Measurements from ENCODE around the gene ARHGAP36.

Gene ARHGAP36

GRCh38 chrX:131058136-131058868 is at the start of gene ARHGAP36:
TSS of gene ARHGAP36 (plus strand) at chrX:131058346. CDS start at chrX:131081666, 23,320 bp downstream.
- no peak for DNase-seq

DNA sequence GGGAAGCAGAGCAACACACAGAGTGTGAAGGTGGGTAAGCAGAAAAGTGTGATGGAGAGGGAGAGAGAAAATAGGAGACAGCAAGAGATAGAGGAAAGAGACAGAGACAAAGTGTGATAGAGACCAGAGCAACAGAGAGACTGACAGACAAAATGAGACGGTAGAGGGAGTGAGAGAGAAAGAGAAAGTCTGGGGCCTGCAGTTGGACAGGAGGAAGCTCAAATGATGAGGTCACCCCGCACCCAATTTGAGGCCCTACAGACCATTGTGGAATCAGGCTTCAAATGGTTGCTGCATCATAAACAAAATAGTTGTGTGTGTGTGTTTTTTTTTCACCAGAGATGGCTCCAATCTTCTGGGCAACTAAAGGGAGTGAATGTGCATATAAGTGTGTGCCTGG is 48.0 kb upstream of the ARHGAP36 start:
- DNase-seq = no peak

DNA sequence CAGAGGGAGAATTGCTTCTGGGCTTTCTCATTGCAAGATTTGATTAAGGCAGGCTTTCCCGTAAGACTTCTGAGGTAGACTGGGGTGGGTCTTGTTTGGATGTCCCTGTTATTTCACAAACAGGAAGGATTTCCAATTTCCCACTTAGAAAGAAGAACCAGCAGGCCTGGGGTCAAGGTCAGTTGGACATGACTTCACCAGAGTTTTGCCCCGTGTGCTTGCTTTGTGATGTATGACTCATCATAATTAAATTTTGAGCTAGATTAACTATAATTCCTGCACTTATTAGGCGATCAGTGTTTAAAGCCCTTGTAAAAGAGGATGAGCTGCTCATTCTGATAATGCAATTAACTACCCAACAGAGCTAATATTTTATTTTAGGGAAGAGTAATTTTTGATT is 32.8 kb upstream of the ARHGAP36 start:
- DNase-seq = no peak

- DNase-seq = no peak
Observed at GRCh38 chrX:131032354-131033230, 25.6 kb upstream of the ARHGAP36 start.

DNA sequence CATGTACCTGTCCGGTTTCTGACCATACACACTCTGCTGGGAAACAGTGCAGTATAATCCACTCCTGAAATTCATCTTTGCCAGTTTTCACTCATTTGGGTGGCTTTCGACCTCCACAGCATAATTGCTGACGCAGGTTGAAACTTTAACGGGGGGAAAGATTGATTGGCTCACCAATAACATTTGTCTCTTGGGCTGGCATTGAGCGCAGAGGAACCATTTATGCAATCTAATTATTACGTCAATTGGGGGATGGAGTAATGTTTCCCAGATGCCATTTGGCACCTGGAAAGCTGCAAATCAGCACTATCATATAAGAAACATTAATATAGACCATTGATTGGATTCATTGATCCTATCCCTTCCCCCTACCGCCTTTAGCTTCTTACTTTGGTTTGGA is 24.1 kb upstream of the ARHGAP36 start:
- no peak for DNase-seq

- DNase-seq = no peak
Observed at GRCh38 chrX:131040781-131041180, 17.4 kb upstream of the ARHGAP36 start.

DNA sequence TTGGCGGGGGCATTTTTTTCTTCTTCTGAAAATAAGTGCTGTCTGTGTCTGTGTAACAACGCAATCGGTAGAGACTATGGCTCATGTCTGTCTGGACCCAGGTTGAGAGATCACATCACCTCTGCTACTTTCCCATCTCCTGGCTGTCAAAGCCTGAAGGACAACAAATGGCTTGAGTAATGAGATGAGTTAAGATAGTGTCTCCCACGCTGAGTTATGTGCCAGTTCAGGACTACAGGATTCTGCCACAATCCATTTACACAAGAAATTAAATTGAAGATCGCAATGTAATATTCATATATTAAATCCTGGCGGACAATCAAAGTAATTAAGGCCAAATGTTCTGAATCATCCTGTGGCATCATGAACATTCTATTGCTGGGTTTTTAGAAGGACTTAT is 16.5 kb upstream of the ARHGAP36 start:
- no peak for DNase-seq

DNA sequence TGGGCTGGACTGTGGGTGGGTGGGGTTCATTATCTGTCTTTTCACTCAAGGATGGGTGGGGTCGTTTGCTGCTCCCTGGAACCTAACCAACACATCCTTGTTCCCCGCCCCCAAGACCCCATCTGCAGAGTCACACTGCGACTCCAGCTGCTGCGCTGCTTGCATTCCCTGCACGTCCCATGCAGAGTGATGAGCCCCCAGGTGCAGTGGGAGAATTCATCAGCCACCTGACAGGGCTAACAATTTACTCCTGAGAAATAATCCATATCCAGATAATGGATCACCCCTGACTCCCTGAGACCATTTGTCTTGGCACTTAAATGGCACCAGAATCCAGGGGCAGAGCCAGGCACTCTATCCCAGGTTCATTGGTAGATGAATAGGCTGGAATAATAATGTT is 12.4 kb upstream of the ARHGAP36 start:
- no peak for DNase-seq

- DNase-seq = no peak
Observed at GRCh38 chrX:131046596-131046995, 11.6 kb upstream of the ARHGAP36 start.

DNA sequence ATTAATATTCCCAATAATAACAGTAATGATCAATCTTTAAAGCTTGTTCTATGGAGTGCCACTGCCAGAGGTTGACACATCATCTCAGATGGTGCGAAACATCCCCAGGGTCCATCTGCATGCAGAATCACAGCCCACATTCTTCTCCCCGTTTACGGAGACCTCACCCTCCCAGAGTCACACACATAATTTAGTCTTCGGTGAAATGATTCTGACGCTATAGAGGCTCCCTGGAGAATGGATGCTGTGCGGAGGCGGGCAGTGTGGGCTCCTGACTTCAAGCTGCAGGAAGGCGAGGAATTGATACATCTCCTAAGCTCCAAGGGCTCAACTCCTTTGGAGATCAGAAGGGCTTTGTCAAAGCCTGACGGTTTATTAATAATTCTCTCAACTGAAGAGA is 11.0 kb upstream of the ARHGAP36 start:
- DNase-seq = no peak

GRCh38 chrX:131053076-131053475 is 5.1 kb upstream of the ARHGAP36 start:
- DNase-seq = no peak

GRCh38 chrX:131054906-131055305 is 3.2 kb upstream of the ARHGAP36 start:
- no peak for DNase-seq

- DNase-seq = no peak
Observed at GRCh38 chrX:131057706-131058105, 440 bp upstream of the ARHGAP36 start.

DNA sequence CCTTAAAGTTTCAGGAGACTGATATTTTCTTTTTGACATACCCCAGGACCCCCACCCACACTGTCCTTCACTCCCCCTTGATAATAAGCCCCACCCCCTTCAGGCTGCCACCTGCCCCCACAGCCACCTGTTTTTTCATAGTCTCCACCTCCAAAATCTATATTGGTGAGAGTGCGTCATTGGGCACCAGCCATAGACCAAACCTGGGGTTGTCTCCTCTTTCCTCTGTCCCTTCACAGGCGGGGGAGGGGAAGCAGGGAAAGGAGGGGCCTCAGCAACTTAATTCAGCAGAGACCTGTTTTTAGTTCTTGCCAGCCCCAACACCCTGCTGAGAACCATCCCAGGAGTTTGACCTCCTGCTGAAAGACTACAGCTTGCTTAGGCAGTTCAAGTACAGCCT is 1.1 kb downstream of the ARHGAP36 start:
- DNase-seq = no peak

- DNase-seq = no peak
Observed at GRCh38 chrX:131060147-131060546, 2.0 kb downstream of the ARHGAP36 start.

- DNase-seq = no peak
Observed at GRCh38 chrX:131061306-131061705, 3.2 kb downstream of the ARHGAP36 start.

GRCh38 chrX:131063613-131064012 is 5.5 kb downstream of the ARHGAP36 start:
- no peak for DNase-seq

- no peak for DNase-seq
Observed at GRCh38 chrX:131066237-131066636, 8.1 kb downstream of the ARHGAP36 start.

DNA sequence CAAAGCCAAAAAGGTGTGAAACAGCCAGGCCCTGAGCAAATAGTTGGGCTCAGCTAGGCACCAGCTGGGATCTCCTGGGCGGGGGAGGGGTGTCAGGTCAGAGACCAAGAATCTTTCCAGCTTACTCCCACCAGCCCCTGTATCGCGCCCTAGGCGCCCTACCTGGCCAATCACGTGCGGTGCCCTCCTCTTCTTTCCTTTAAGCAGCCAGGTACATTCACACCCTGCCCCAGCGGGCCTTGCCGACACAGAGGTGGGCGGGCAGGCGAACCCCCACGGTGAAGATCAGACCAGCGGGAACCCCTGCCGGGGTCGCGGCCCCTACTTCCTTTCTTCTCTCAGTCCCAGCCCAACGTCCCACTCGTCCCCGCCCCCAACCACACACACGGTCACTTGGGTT is 9.1 kb downstream of the ARHGAP36 start:
- DNase-seq = no peak

DNA sequence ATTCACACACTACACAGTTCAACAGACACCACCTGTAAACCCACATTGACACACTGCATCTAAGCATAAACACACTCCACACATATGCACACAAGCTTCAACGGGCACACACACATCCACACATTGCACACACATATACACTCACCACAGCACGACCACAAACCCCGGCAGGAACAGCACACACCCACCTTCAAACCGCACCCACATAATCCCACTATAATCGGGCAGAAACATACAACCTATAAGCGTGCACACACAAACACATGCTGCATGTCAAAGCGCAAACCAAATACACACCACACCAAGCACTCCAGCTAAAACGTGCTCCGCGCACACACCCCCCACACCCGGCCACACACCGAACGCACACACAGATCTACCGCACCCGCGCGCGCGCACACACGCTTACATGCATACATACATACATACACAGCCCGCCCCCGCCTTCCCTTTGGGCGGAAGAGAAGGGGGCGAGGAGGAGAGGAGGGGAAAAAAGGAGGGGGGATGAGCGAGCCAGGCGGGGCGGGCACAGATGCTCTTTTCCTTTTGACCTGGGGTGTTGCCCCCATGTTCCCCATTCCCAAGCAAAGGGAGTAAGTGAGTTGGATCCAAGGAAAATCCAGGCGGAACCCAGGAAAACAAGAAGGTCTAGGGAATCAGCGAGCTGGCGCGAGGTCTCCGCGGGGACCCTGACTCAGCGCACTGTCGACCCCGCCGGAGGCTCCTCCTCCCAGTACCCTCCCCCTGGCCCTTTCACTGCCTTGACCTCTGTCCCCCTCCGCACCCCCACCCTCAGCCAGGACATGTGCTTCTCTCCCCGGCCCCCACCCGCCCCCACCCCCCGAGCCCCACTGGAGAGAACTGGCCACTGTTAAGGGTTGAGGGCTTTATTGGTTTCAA is 9.9 kb downstream of the ARHGAP36 start:
- no peak for DNase-seq

DNA sequence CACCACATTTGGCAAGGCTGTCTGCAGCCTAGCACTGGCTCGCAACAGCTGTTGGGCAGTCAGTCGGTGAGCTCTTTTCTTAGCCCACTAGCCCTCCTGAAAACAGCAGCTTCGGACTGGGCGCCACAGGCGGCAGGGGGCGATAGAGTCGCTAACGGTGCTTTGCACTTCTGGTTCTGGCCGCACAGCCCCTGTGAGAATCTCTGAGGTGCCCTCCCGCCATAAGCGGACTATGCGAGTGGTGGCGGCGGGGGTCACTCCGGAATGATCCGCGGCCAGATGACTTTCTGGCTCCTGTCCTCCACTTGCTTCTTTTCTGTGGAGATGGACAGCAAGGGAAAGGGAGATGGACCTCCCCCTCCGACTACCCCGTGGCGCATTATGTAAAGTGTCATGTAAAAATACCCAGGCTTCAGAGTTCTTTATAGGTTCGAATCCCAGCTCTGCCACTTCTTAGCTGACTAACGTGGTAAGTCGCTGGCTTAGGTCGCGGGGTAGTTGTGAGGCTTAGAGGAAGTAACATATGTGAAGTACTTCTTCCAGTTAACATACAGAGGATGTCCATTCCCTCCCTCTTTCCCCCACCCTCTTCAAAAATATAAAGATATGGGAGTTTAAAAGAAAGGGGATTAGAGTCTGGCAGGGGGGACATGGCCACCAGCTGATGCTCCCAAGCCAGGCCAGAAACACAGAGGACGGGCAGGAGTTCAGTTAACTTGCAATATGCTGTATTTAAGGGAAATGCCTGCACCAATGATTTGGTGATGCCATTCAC is 11.0 kb downstream of the ARHGAP36 start:
- DNase-seq = no peak

DNA sequence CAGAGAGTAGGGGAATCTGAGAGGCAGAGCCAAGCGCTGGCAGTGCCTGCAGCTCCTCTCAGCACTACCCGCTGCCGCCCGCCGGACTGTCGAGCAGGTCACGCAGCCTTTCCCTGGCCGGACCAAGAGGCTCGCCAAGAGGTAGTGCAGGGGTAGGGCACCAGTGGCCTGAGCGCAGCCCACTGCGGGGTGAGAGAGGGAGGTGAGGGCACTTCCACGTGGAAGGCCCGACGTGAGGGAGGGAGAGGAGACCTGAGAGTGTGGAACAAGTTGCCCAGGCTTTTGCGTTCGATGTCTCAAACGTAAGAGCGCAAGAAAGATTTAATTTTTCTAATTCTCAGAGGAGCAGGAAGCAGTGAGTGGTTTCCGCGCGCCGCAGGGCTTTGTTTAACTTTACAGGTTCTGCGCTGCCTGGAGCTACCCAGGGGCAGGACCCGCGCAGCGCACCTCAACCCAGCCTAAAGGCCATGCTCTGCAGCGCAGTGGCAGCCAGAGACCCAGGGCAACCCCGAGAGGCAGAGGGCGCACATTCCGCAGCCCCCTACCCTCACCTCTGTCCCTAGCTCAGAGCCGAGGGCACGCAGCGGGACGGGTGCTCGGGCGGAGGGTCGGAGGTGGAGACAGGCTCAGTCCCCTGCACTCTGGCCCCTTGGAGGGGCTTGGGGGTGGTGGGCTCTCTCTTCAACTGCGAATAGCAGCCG is 14.9 kb downstream of the ARHGAP36 start:
- no peak for DNase-seq

All from stimulated activated CD4-positive, alpha-beta T cell treated with anti-CD3 and anti-CD28 coated beads, Interleukin-4, amount 100 ng/mL, for 24 hours (primary cell).